Measurements from ENCODE around the gene GRAMD4.

Gene GRAMD4

DNA sequence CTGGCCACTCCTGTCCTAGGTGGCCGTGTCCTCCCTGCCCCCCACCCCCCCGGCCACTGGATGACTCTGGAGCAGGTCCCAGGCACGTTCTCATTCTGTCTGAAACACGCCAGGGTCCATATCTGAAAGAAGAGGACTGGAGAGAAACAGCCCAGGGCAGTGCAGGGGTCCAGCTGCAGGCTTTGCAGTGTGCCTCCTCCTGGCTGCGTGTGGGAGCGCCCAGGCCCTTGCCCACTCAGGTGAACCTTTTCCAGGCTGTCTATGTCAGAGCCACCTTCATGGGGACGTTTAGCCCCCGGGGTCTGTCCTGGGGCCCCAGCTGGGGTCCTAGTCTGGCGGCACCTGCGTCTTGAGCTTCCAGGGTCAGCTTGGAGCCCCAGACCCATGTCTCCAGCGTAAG, 15.6 kb downstream of the GRAMD4 start:
- CTCF ChIA-PET: interaction anchor here (0.7 to 0.9 kb wide), 2 partner anchors 12 to 39 kb away, joined by 4 to 5 read pairs; no protein-coding TSS in a partner anchor
- POLR2A ChIA-PET (ENCODE audit: low non-redundant PET): no interaction called here

DNA sequence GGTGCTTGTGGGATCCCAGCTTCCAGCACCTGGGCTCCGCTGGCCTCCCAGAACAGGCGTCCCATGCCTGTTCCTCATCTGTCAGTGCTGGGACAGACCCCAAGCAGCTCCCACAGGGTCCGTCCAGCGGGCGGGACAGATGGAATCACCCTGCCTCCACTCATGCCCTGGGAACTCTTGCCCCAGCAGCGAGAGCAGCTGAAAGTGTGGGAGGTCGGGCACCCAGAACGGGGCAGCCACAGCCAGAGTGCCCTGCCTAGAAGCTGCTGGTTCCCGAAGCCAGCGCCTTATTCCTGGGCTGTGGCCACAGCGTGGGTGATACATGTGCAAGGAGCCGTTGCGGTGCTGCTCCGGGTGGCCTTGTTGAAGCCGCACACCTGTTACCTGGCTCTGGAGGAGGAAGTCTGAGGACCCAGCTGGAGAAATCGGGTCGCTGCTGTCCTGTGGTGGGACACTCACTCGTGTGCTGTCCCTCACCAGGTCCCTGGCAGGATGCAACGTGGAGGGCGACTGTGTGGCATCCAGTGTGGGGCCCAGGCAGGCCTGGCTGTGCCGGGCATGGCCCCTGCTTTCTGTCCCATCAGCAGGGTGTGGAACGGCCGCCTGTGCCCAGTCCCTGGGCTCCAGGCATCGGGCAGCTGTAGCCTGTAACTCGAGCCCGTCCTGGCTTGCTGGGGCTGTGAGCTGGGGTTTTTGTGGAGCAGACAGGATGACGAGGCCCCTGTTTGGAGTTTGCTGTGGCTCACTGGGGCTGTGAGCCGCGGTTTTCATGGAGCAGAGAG, 16.2 kb downstream of the GRAMD4 start:
- TF ChIP-seq, protein P1, sequence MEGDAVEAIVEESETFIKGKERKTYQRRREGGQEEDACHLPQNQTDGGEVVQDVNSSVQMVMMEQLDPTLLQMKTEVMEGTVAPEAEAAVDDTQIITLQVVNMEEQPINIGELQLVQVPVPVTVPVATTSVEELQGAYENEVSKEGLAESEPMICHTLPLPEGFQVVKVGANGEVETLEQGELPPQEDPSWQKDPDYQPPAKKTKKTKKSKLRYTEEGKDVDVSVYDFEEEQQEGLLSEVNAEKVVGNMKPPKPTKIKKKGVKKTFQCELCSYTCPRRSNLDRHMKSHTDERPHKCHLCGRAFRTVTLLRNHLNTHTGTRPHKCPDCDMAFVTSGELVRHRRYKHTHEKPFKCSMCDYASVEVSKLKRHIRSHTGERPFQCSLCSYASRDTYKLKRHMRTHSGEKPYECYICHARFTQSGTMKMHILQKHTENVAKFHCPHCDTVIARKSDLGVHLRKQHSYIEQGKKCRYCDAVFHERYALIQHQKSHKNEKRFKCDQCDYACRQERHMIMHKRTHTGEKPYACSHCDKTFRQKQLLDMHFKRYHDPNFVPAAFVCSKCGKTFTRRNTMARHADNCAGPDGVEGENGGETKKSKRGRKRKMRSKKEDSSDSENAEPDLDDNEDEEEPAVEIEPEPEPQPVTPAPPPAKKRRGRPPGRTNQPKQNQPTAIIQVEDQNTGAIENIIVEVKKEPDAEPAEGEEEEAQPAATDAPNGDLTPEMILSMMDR (conservative IDR thresholded peaks at IDR 0.05; ENCODE audit: low read depth): no peak
- ChIA-PET POLR2A (ENCODE audit: low non-redundant PET) (no interaction called here), CTCF (interaction anchor here (0.7 to 0.9 kb wide), 2 partner anchors 11 to 39 kb away, joined by 4 to 5 read pairs; no protein-coding TSS in a partner anchor)
- H3K27ac ChIP-seq: peak overlapping the region; percentile 61
- DNase-seq (ENCODE audit: low spot score): no peak

More for the DNA sequence above, 15.6 kb downstream of the GRAMD4 start:
- DNase-seq (ENCODE audit: low spot score): no peak
- TF ChIP-seq, protein P1 (conservative IDR thresholded peaks at IDR 0.05; ENCODE audit: low read depth): no peak
- peak overlapping the region; percentile 61 for H3K27ac ChIP-seq

DNA sequence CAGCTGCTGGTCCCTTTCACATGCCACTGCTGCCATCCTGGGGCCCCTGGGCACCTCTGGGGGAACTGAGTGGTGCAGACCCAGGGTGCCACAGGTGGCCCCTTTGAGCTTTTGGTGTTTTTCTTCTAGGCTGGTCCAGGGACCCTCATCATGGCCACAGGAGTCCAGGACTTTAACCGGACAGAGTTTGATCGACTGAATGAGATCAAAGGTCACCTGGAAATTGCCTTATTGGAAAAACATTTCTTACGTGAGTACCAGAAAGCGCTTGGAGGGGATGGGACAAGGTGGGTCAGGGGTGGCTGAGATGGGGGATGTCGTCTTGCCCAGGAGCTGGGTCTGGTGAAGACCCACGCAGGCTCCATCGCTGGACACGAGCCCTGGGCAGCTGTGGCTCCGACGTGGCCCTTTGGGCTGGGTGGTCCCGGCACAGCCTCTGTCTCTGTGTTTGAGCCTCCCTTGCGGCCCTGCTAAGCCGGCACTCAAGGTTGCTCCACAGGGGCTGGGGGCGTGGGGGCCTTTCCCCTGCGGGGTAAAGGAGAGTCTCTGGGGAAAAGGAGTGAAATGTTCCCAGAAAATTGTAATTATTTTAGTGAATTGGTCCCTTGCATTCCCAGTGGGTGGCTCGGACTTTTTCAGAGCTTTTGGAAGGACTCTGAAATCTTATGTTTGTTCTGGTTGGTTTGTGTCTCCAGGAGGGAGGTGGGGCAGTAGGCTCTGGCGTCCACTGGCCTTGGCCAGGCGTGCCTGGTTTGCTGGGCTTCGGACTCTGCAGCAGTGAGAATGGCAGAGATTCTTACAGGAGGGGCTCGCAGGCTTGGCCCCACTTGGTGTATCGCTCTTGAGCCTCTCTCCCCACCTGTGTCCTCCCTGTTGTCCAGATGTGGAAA, 17.8 kb downstream of the GRAMD4 start:
- ChIA-PET POLR2A (ENCODE audit: low non-redundant PET) (no interaction called here), CTCF (no interaction called here)
- DNase-seq (ENCODE audit: low spot score): no peak
- peak overlapping the region; percentile 33 for H3K27ac ChIP-seq
- TF ChIP-seq, protein P1 (conservative IDR thresholded peaks at IDR 0.05; ENCODE audit: low read depth): no peak

DNA sequence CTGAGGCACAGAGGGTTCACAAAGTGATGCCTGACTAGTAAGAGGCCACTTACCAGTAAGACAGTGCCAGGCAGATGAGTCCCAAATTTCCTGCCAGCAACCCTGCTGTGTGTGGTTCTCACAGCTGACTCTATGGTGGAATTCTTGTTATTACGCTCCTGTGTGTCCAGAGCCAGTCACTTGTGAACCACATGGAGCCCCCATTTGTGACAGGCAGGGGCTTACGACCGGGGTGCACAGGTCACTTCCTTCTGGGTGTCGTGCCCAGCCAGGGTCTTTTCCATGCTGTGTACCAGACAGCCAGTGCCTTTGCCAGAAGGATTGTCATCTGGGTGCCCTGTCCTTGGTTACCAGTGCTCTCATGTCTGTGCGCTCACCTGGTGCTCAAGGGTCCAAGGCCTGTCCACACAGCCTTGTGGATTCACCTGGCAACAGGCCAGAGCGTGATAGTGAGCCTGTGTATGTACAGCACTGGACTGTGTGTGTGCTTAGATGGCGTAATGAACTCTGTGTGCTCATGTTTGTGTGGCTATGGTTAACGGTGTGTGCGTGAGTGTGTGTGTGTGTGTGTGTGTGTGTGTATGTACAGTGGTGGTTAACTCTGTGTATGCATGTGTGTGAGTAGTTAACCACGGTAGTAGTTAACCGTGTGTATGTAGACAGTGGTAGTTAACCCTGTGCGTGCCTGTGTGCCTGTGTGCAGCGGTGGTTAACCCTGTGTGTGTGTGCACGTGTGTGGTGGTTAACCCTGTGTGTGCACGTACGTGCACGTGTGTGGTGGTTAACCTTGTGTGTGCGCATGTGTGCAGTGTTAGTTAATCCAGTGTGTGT, 18.6 kb downstream of the GRAMD4 start:
- ChIA-PET CTCF (no interaction called here), POLR2A (ENCODE audit: low non-redundant PET) (no interaction called here)
- DNase-seq (ENCODE audit: low spot score): no peak
- TF ChIP-seq, protein P1 (conservative IDR thresholded peaks at IDR 0.05; ENCODE audit: low read depth): no peak
- peak overlapping the region; percentile 33 for H3K27ac ChIP-seq

DNA sequence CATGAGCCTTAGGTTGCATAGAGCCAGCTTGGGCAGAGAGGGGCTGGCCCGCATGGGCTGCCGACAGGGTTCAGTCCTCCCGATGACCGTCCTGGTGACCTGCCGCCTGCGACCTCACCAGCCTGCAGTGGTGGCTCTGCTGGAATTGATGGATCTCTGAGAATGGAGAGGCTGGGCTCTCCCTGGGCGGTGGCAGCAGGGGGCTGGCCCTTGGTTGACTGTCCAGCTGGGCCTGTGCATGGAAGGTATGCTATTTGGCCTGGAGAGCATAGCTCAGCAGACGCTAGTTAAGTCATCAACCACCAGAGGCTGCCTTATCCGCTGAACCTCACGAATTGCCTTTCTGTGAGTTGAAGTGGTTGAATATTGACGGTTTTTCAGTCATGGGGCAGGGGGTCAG, 19.7 kb downstream of the GRAMD4 start:
- peak overlapping the region; percentile 6; the same call in 1 of the 2 replicates for H3K27ac ChIP-seq
- ChIA-PET CTCF (no interaction called here), POLR2A (ENCODE audit: low non-redundant PET) (no interaction called here)
- DNase-seq (ENCODE audit: low spot score): no peak
- TF ChIP-seq, protein P1 (conservative IDR thresholded peaks at IDR 0.05; ENCODE audit: low read depth): no peak

Measured in RWPE1 (cell line).